Measurements from ENCODE around the gene NUMA1.

The NUMA1 gene

GRCh38 chr11:71999798-72000197, 80.5 kb downstream of the NUMA1 start:
- DNase-seq = no peak

- DNase-seq = no peak
Measured at GRCh38 chr11:71999362-71999761, 81.0 kb downstream of the NUMA1 start.

GRCh38 chr11:71998649-71999310, 81.6 kb downstream of the NUMA1 start, which contains the start of gene IL18BP:
Gene IL18BP, plus strand, starts transcription at chr11:71998909. Its CDS starts 1,076 bp downstream, at chr11:71999985.
- peak in 1 of 2 experiments; percentile 29 for DNase-seq

GRCh38 chr11:71998061-71998460, 82.3 kb downstream of the NUMA1 start:
- DNase-seq = no peak

- no peak for DNase-seq
Measured at GRCh38 chr11:71997594-71997993, 82.7 kb downstream of the NUMA1 start.

- no peak for DNase-seq
Measured at GRCh38 chr11:71996946-71997345, 83.4 kb downstream of the NUMA1 start.

GRCh38 chr11:71996517-71996916, 83.8 kb downstream of the NUMA1 start:
- DNase-seq = no peak

GRCh38 chr11:71995726-71996291, 84.5 kb downstream of the NUMA1 start:
- no peak for DNase-seq

GRCh38 chr11:71994786-71995185, 85.6 kb downstream of the NUMA1 start:
- no peak for DNase-seq

- no peak for DNase-seq
Measured at GRCh38 chr11:71992136-71992730, 88.1 kb downstream of the NUMA1 start.

GRCh38 chr11:71991494-71991893, 88.8 kb downstream of the NUMA1 start:
- DNase-seq = no peak

GRCh38 chr11:71990701-71991100, 89.6 kb downstream of the NUMA1 start:
- DNase-seq = no peak

GRCh38 chr11:71988050-71988449, 92.3 kb downstream of the NUMA1 start:
- DNase-seq = no peak

GRCh38 chr11:71987521-71987920, 92.8 kb downstream of the NUMA1 start:
- DNase-seq = no peak

- DNase-seq = no peak
Measured at GRCh38 chr11:71986131-71986530, 94.2 kb downstream of the NUMA1 start.

- DNase-seq = no peak
Measured at GRCh38 chr11:71979602-71980001, 100.7 kb downstream of the NUMA1 start.

GRCh38 chr11:71979094-71979493, 101.2 kb downstream of the NUMA1 start:
- no peak for DNase-seq

- peak; percentile 47 to 55 for DNase-seq
Measured at GRCh38 chr11:71977743-71978418, 102.5 kb downstream of the NUMA1 start.

GRCh38 chr11:71977090-71977489, 103.3 kb downstream of the NUMA1 start:
- no peak for DNase-seq

GRCh38 chr11:71976551-71976950, 103.8 kb downstream of the NUMA1 start:
- DNase-seq = no peak

GRCh38 chr11:71971680-71972079, 108.7 kb downstream of the NUMA1 start:
- DNase-seq = no peak

- DNase-seq = no peak
Measured at GRCh38 chr11:71964641-71965040, 115.7 kb downstream of the NUMA1 start.

- DNase-seq = no peak
Measured at GRCh38 chr11:71963468-71963867, 116.9 kb downstream of the NUMA1 start.

All from activated T-cell treated with anti-CD3 and anti-CD28 coated beads, Interleukin-2, amount 50 U/mL, for 48 hours (primary cell).